Keratinocyte (primary cell): ENCODE data around the gene TULP1.

ENCODE experiments used
- EZH2 ChIP-seq: IDR thresholded peaks from one replicate; pipeline ENCODE4 v1.6.1; 2012; ENCODE audit warnings: inconsistent platforms, mild to moderate bottlenecking, low read length, moderate library complexity
- TF ChIP-seq, protein P1 (sequence below), 3 experiments: IDR thresholded peaks in 1 of 3; conservative IDR thresholded peaks in 1 of 3; optimal IDR thresholded peaks in 1 of 3; 2 replicates in 2 of 3; 3 replicates in 1 of 3; pipeline versions ENCODE3 to v1.5.1; 2011; ENCODE audit warnings: low read length in 3 of 3, mild to moderate bottlenecking in 3 of 3, moderate library complexity in 2 of 3, control low read depth in 1 of 3, inconsistent platforms in 1 of 3; ENCODE audit not compliant: insufficient read depth in 2 of 3; ENCODE audit errors: extremely low read depth in 1 of 3

GRCh38 chr6:35508542-35508941 is 4.2 kb downstream of the TULP1 start:
- TF ChIP-seq EZH2: no peak
- TF ChIP-seq, protein P1, sequence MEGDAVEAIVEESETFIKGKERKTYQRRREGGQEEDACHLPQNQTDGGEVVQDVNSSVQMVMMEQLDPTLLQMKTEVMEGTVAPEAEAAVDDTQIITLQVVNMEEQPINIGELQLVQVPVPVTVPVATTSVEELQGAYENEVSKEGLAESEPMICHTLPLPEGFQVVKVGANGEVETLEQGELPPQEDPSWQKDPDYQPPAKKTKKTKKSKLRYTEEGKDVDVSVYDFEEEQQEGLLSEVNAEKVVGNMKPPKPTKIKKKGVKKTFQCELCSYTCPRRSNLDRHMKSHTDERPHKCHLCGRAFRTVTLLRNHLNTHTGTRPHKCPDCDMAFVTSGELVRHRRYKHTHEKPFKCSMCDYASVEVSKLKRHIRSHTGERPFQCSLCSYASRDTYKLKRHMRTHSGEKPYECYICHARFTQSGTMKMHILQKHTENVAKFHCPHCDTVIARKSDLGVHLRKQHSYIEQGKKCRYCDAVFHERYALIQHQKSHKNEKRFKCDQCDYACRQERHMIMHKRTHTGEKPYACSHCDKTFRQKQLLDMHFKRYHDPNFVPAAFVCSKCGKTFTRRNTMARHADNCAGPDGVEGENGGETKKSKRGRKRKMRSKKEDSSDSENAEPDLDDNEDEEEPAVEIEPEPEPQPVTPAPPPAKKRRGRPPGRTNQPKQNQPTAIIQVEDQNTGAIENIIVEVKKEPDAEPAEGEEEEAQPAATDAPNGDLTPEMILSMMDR (optimal IDR thresholded peaks at IDR 0.05 in 1 of 3, IDR thresholded peaks at IDR 0.05 in 1 of 3, conservative IDR thresholded peaks at IDR 0.05 in 1 of 3; ENCODE audit: extremely low read depth in 1 of 3, insufficient read depth in 2 of 3, low read length in 3 of 3): no peak
